HG03571 (cell line): ENCODE data around the gene CD81.

ENCODE experiments used
- ATAC-seq: cut with Tn5 transposase; IDR thresholded peaks from one replicate; pipeline ENCODE4 v1.9.1; 2021; ENCODE audit not compliant: unreplicated experiment

The CD81 gene

GRCh38 chr11:2400762-2401435 is 23.8 kb downstream of the CD81 start:
- ATAC-seq: no peak

DNA sequence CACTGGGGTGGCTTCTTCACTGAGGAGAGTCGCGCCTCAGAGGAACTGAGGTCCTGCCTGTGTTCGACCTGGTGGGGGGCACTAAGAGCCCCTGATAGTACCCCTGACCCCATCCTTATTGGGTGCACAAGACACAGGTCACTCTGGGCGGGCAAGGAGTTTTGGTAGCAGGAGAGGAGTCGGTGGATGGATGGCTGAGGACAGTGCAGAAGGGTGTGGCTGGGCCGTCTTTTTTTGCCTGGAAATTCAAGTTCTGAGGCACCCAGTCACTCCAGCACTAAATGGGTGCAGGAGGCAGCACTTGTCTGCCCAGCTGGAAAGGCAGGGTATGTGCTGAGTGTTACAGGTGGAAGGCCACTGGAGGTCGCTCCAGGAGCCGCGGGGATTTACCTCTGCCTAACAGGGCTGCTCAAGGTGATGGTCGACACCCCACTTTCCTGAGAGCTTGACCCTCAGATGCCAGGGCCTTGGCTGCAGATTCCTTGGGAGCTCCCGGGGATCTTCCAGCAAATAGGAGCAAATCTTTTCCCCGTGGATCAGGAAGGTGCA is 24.4 kb downstream of the CD81 start:
- no peak for ATAC-seq

DNA sequence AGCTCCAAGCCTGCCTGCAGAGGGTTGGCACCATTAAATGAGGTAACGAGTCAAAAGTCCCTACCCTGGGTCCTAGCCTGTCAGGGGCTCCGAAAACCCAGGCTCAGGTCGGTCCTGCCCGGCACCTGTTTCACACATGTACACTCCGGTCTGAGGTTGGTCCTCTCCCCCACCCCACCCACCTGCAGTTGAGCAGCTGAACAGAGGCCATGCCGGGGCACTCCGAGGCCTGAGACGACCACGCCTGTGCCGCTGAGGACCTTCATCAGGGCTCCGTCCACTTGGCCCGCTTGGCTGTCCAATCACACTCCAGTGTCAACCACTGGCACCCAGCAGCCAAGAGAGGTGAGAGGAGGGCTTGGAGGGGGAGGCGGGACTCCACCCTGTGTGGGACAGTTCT is 25.0 kb downstream of the CD81 start:
- ATAC-seq: no peak

DNA sequence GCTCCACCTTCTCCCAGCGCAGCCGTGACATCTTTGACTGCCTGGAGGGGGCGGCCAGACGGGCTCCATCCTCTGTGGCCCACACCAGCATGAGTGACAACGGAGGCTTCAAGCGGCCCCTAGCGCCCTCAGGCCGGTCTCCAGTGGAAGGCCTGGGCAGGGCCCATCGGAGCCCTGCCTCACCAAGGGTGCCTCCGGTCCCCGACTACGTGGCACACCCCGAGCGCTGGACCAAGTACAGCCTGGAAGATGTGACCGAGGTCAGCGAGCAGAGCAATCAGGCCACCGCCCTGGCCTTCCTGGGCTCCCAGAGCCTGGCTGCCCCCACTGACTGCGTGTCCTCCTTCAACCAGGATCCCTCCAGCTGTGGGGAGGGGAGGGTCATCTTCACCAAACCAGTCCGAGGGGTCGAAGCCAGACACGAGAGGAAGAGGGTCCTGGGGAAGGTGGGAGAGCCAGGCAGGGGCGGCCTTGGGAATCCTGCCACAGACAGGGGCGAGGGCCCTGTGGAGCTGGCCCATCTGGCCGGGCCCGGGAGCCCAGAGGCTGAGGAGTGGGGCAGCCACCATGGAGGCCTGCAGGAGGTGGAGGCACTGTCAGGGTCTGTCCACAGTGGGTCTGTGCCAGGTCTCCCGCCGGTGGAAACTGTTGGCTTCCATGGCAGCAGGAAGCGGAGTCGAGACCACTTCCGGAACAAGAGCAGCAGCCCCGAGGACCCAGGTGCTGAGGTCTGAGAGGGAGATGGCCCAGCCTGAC is 26.0 kb downstream of the CD81 start:
- ATAC-seq: no peak

- no peak for ATAC-seq
Measured at GRCh38 chr11:2404735-2405196, 27.7 kb downstream of the CD81 start.

DNA sequence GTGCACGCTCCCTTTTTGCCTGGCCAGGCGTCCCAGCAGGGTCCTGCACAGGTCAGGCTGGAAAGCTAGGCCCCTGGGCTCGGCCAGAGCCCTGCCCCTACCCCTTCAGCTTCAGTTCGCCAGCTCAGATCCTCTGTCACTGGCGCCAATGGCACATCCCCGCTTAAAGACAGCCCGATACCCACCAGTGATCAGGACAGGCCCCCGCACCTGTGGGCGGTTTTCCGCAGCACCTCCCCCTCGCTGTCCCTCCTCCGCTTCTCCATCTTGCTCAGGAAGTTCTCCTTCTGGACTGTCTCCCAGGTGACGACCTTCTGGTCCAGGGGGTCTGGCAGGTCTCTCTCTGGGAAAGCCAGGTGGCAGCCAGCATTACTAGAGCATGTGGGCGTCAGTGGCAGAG is 29.3 kb downstream of the CD81 start:
- no peak for ATAC-seq

GRCh38 chr11:2406878-2407410 is 29.8 kb downstream of the CD81 start:
- ATAC-seq: no peak

DNA sequence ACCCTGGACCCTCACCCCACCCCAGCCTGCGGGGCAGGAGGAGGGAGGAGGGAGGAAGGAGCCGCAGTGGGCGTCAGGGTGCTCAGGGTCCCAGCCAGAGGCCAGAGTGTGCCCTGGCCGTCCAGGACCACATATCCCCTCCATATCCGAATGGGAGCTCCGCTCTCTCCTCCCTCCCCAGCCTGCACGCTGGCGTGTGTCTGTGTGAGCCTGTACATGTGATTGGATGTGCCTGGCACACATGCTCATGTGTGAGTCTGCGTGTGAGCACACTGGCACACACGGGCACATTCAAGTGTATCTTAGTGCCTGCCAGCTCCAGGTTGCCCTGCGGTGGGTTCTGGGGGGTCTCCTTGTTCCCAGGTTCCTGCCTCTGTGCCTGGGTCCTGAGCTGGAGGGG is 31.6 kb downstream of the CD81 start:
- ATAC-seq: no peak

GRCh38 chr11:2409126-2409525 is 32.0 kb downstream of the CD81 start:
- ATAC-seq: no peak

GRCh38 chr11:2409611-2410468 is 32.7 kb downstream of the CD81 start:
- ATAC-seq: no peak

DNA sequence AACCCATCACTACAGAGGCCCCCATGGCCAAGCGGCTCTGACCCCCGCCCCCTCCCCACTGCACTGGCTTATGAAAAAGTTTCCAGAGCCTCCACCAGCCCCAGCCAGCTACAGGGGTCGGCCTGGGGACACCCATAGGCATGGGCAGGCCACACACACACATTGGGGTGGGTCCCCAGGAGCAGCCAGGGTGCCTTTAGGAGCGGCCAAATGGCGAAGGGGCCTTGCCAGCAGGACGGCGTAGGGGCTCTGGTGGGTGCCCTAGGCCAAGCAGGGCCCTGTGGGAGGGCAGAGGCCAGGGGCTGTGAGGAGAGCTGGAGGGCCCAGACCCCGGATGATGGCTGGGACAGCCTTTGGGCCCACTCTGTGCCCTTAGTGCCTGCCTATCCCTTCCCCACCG is 33.5 kb downstream of the CD81 start:
- ATAC-seq: no peak

DNA sequence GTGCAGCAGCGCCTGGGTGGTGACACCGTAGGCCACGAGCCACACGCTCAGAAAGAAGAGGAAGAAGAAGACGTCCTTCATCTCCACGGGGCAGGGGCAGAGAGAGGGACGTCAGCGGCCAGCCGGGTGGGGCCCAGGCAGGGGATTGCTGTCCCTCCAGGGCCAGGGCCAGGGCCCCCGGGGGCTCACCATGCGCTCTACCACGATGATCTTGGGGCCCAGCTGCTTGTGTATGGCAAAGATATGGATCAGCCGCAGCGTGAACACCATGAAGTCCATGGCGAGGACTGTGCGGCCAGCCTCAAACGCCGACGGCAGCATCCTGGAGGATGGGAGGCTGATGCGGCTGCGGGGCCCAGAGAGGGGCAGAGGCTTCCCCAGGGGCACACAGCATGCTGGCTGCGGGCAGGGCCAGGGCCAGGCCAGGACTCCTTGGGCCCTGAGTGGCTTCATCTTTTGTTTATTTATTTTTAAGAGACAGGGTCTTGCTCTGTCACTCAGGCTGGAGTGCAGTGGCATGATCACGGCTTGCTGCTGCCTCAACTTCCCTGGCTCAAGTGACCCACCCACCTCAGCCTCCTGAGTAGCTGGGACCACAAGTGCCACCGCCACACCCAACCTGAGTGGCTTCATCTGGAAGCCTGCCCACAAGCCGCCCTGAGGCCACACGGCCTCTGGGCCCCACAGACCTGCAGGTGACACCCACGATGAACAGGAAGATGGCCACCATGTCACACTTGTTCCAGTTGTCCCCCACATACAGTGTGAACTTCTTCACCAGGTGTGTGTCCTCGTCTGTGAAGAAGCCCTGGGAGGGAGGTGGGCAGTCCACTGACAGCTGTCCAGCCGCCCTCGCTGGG is 34.6 kb downstream of the CD81 start:
- ATAC-seq: no peak

GRCh38 chr11:2412323-2412722 is 35.2 kb downstream of the CD81 start:
- ATAC-seq: no peak

DNA sequence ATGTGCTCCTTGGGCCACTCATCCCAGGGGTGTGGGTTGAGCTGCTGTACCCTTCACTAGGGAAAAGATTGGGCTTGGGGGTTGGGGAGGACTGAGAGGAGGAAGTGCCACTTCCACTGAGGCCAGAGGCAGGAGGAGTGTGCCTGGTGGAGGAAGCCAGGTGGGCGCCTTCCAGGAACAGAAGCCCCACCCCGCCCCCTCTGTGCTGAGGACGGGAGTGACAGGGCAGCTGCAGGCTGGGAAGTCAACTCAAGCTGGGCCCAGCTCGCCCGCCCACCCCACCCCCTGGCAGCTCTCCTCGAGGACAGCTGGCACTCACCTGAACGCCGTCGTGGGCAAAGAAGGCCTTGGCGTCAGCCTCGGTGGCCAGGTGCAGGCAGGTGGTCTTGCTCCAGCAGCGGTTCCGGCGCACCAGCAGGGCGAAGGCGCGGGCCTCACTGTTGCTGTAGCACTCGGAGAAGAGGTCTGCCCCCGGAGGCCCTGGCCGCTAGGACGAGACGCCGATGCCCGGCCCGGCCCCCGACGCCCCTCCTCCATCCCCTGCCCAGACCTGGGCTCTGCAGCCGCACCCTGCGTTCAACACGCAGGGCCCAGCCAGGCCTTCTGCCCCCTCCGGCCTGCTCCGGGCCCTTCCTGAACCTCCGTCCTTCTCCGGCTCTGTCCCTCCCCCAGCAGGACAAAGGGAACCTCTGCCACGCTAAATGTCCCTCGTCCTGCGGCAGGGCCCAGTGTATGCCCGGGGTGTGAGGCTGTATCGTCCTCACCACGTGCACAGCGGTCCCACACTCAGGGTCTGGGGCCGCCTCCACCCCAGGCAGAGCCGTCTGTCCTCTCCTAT is 36.9 kb downstream of the CD81 start:
- no peak for ATAC-seq

- ATAC-seq: no peak
Measured at GRCh38 chr11:2414616-2415015, 37.5 kb downstream of the CD81 start.

GRCh38 chr11:2415171-2415570 is 38.1 kb downstream of the CD81 start:
- ATAC-seq: no peak

DNA sequence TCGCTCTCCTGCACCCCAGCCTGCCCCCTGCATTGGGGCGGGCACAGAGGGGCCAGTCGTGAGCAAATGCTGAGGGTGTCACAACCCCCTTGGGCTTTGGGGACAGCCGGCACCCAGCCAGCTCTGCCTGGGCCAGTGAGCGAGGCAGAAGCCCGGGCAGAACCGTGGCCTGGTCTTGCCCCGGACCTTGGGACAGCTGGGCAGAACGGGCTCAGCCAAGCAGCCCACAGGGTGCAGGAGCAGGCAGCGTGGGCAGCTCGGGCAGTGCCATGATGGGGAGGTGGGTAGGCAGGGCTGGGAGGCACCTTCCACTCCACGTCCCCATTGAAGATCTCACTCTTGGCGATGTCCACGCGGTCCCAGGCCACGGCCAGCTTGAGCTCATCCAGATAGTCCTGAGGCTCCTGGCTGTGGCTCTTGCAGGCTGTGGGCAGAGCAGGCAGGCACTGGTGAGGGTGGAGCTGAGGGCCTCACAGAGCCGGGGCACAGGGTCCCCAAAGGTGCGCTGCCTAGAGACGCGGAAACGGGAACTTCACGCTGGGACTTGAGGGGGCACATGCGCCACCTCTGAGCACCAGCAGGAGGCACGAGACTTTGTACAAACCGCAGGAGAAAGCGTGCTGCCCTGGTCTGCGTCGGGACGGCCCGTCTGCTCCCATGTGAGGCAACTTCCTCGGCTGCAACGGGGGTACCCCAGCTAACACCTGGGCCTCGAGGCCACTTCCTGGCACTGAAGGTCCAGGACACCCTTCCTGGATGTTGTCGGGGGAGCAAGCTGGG is 38.7 kb downstream of the CD81 start:
- no peak for ATAC-seq

- ATAC-seq: no peak
Measured at GRCh38 chr11:2416765-2417164, 39.7 kb downstream of the CD81 start.
